SH-SY5Y (cell line): ENCODE measurements around the gene GRIFIN.

ENCODE experiments used
- GATA2 ChIP-seq: IDR thresholded peaks from 2 replicates; pipeline ENCODE4 v1.6.1; 2011; ENCODE audit warnings: mild to moderate bottlenecking, low read depth, low read length
- GATA3 ChIP-seq: IDR thresholded peaks from 2 replicates; pipeline ENCODE4 v1.6.1; 2011; ENCODE audit warnings: low read depth, mild to moderate bottlenecking, low read length, moderate library complexity

DNA sequence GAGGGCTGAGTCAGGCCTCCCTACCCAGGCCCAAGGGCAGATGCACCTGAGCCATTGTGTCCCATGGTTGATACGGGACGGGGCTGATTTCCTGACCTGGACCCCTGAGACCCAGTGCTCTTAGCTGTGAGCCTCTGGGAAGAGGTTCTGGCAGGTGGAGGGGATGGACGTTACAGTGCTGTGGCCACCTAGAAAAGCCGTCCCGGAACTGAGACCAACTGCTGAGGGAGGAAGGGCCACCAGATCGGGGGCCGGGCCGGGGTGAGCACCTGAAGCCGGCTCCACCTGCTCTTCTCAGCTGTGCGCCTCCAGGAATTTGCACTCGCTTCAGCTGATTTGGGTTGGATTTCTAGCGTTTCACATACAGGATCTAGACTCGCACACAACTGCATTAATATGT lies 37.4 kb downstream of the GRIFIN start:
- no peak for TF ChIP-seq GATA2
- no peak for TF ChIP-seq GATA3
